ENCODE data around the gene PPP1R8. TPM values are rescaled to one million over a fixed set of nuclear protein-coding genes. Genes with fewer than 3 reads are reported as not detected.

Gene PPP1R8
- total and polyA plus RNA-seq, 9 of the 15 experiments (the other 6 are each of a cell fraction or from before 2014, with no cell fraction given): 16.2 to 107 (median 75.3) TPM

DNA sequence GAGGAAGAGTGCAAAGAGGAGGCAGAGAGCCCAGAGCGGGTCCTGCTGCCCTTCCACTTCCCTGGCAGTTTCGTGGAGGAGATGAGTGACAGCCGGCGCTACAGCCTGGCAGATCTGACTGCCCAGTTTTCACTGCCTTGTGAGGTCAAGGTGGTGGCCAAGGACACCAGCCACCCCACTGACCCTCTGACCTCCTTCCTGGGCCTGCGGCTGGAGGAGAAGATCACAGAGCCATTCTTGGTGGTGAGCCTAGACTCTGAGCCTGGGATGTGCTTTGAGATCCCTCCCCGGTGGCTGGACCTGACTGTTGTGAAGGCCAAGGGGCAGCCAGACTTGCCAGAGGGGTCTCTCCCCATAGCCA, 51.9 kb downstream of the PPP1R8 start (continued):
- TF ChIP-seq, protein P1, sequence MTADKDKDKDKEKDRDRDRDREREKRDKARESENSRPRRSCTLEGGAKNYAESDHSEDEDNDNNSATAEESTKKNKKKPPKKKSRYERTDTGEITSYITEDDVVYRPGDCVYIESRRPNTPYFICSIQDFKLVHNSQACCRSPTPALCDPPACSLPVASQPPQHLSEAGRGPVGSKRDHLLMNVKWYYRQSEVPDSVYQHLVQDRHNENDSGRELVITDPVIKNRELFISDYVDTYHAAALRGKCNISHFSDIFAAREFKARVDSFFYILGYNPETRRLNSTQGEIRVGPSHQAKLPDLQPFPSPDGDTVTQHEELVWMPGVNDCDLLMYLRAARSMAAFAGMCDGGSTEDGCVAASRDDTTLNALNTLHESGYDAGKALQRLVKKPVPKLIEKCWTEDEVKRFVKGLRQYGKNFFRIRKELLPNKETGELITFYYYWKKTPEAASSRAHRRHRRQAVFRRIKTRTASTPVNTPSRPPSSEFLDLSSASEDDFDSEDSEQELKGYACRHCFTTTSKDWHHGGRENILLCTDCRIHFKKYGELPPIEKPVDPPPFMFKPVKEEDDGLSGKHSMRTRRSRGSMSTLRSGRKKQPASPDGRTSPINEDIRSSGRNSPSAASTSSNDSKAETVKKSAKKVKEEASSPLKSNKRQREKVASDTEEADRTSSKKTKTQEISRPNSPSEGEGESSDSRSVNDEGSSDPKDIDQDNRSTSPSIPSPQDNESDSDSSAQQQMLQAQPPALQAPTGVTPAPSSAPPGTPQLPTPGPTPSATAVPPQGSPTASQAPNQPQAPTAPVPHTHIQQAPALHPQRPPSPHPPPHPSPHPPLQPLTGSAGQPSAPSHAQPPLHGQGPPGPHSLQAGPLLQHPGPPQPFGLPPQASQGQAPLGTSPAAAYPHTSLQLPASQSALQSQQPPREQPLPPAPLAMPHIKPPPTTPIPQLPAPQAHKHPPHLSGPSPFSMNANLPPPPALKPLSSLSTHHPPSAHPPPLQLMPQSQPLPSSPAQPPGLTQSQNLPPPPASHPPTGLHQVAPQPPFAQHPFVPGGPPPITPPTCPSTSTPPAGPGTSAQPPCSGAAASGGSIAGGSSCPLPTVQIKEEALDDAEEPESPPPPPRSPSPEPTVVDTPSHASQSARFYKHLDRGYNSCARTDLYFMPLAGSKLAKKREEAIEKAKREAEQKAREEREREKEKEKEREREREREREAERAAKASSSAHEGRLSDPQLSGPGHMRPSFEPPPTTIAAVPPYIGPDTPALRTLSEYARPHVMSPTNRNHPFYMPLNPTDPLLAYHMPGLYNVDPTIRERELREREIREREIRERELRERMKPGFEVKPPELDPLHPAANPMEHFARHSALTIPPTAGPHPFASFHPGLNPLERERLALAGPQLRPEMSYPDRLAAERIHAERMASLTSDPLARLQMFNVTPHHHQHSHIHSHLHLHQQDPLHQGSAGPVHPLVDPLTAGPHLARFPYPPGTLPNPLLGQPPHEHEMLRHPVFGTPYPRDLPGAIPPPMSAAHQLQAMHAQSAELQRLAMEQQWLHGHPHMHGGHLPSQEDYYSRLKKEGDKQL (CRISPR knock-in tag; IDR thresholded peaks at IDR 0.05; ENCODE audit: borderline replicate concordance): no peak
- TF ChIP-seq, protein P2, sequence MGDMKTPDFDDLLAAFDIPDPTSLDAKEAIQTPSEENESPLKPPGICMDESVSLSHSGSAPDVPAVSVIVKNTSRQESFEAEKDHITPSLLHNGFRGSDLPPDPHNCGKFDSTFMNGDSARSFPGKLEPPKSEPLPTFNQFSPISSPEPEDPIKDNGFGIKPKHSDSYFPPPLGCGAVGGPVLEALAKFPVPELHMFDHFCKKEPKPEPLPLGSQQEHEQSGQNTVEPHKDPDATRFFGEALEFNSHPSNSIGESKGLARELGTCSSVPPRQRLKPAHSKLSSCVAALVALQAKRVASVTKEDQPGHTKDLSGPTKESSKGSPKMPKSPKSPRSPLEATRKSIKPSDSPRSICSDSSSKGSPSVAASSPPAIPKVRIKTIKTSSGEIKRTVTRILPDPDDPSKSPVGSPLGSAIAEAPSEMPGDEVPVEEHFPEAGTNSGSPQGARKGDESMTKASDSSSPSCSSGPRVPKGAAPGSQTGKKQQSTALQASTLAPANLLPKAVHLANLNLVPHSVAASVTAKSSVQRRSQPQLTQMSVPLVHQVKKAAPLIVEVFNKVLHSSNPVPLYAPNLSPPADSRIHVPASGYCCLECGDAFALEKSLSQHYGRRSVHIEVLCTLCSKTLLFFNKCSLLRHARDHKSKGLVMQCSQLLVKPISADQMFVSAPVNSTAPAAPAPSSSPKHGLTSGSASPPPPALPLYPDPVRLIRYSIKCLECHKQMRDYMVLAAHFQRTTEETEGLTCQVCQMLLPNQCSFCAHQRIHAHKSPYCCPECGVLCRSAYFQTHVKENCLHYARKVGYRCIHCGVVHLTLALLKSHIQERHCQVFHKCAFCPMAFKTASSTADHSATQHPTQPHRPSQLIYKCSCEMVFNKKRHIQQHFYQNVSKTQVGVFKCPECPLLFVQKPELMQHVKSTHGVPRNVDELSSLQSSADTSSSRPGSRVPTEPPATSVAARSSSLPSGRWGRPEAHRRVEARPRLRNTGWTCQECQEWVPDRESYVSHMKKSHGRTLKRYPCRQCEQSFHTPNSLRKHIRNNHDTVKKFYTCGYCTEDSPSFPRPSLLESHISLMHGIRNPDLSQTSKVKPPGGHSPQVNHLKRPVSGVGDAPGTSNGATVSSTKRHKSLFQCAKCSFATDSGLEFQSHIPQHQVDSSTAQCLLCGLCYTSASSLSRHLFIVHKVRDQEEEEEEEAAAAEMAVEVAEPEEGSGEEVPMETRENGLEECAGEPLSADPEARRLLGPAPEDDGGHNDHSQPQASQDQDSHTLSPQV (IDR thresholded peaks at IDR 0.05): no peak
- TF ChIP-seq TFE3 (CRISPR knock-in tag; IDR thresholded peaks at IDR 0.05) (no peak), ZFP30 (CRISPR knock-in tag; IDR thresholded peaks at IDR 0.05; ENCODE audit: borderline replicate concordance) (no peak)

Measured in K562 (cell line).